H9 (cell line): ENCODE data around the gene BBOF1. TPM values are rescaled to one million over a fixed set of nuclear protein-coding genes. Genes with fewer than 3 reads are reported as not detected.

Experiments
- DNase-seq: peaks from one replicate; pipeline ENCODE4 v3.0.0-alpha.2; 2017
- H2AFZ ChIP-seq: one replicate; pipeline ENCODE4 v1.6.1; 2013; ENCODE audit warnings: mild to moderate bottlenecking, low read length, control low read depth, moderate library complexity
- H2AK5ac ChIP-seq: 2 replicates; pipeline ENCODE4 v1.6.1; 2013; ENCODE audit warnings: low read length, control low read depth, mixed read lengths; ENCODE audit not compliant: insufficient read length
- H2BK120ac ChIP-seq: one replicate; pipeline ENCODE4 v1.6.1; 2013; ENCODE audit warnings: low read depth, mild to moderate bottlenecking, low read length, control low read depth, inconsistent platforms; ENCODE audit not compliant: poor library complexity, severe bottlenecking
- H2BK12ac ChIP-seq: 2 replicates; pipeline ENCODE4 v1.6.1; 2013; ENCODE audit warnings: low read length, control low read depth, mixed read lengths, low read depth; ENCODE audit not compliant: insufficient read length
- H2BK15ac ChIP-seq: 2 replicates; pipeline ENCODE4 v1.6.1; 2013; ENCODE audit warnings: low read depth, low read length, control low read depth
- H2BK20ac ChIP-seq: one replicate; pipeline ENCODE4 v1.6.1; 2013; ENCODE audit warnings: low read depth, mild to moderate bottlenecking, low read length, control low read depth, inconsistent platforms; ENCODE audit not compliant: poor library complexity, severe bottlenecking
- H2BK5ac ChIP-seq: 2 replicates; pipeline ENCODE4 v1.6.1; 2013; ENCODE audit warnings: low read length, control low read depth, mixed read lengths; ENCODE audit not compliant: insufficient read length
- H3K14ac ChIP-seq: 2 replicates; pipeline ENCODE4 v1.6.1; 2013; ENCODE audit warnings: low read length, control low read depth; ENCODE audit not compliant: insufficient read depth
- H3K18ac ChIP-seq: 2 replicates; pipeline ENCODE4 v1.6.1; 2013; ENCODE audit warnings: low read depth, mild to moderate bottlenecking, mixed read lengths, low read length, control low read depth; ENCODE audit not compliant: insufficient read length
- H3K23ac ChIP-seq: 2 replicates; pipeline ENCODE4 v1.6.1; 2013; ENCODE audit warnings: low read length, control low read depth, mixed read lengths, low read depth; ENCODE audit not compliant: insufficient read length
- H3K23me2 ChIP-seq: 2 replicates; pipeline ENCODE4 v1.6.1; 2013; ENCODE audit warnings: low read depth, mild to moderate bottlenecking, mixed read lengths, low read length, control low read depth; ENCODE audit not compliant: insufficient read length, poor library complexity, severe bottlenecking
- H3K27ac ChIP-seq: 2 replicates; pipeline ENCODE4 v1.5.1; 2013; ENCODE audit warnings: low read length, control low read depth, mixed read lengths, low read depth; ENCODE audit not compliant: insufficient read length
- H3K27me3 ChIP-seq: 2 replicates; pipeline ENCODE4 v1.6.1; 2013; ENCODE audit warnings: low read length, control low read depth, inconsistent platforms; ENCODE audit not compliant: insufficient read depth
- H3K4ac ChIP-seq: 2 replicates; pipeline ENCODE4 v1.6.1; 2013; ENCODE audit warnings: low read depth, mild to moderate bottlenecking, control low read depth, inconsistent platforms, low read length, moderate library complexity
- H3K4me1 ChIP-seq: 2 replicates; pipeline ENCODE4 v1.6.1; 2013; ENCODE audit warnings: low read length, control low read depth, inconsistent platforms; ENCODE audit not compliant: insufficient read depth
- H3K4me2 ChIP-seq: 2 replicates; pipeline ENCODE4 v1.6.1; 2013; ENCODE audit warnings: low read length, control low read depth, mixed read lengths; ENCODE audit not compliant: insufficient read length, insufficient read depth
- H3K56ac ChIP-seq: 2 replicates; pipeline ENCODE4 v1.6.1; 2013; ENCODE audit warnings: low read depth, mild to moderate bottlenecking, mixed read lengths, low read length, control low read depth; ENCODE audit not compliant: insufficient read length
- H3K79me1 ChIP-seq: 2 replicates; pipeline ENCODE4 v1.6.1; 2013; ENCODE audit warnings: low read depth, mild to moderate bottlenecking, moderate library complexity, low read length, control low read depth, inconsistent platforms; ENCODE audit not compliant: insufficient read depth, poor library complexity, severe bottlenecking
- H3K79me2 ChIP-seq: 2 replicates; pipeline ENCODE4 v1.6.1; 2013; ENCODE audit warnings: low read length, control low read depth, inconsistent platforms; ENCODE audit not compliant: insufficient read depth
- H3K9ac ChIP-seq: 2 replicates; pipeline ENCODE4 v1.6.1; 2013; ENCODE audit warnings: low read length, control low read depth, mixed read lengths; ENCODE audit not compliant: insufficient read length; ENCODE audit errors: extremely low read depth
- H3K9me3 ChIP-seq: one replicate; pipeline ENCODE4 v1.6.1; 2013; ENCODE audit warnings: low read depth, low read length, inconsistent platforms; ENCODE audit not compliant: control insufficient read depth
- H3T11ph ChIP-seq: one replicate; pipeline ENCODE4 v1.6.1; 2013; ENCODE audit warnings: mild to moderate bottlenecking, low read length, control low read depth, inconsistent platforms
- H4K20me1 ChIP-seq: one replicate; pipeline ENCODE4 v1.6.1; 2013; ENCODE audit not compliant: control insufficient read depth, insufficient read length, insufficient read depth
- H4K5ac ChIP-seq: 2 replicates; pipeline ENCODE4 v1.6.1; 2013; ENCODE audit warnings: low read depth, mild to moderate bottlenecking, mixed read lengths, low read length, control low read depth; ENCODE audit not compliant: insufficient read length
- H4K8ac ChIP-seq: replicated peaks from 2 replicates; pipeline ENCODE4 v1.6.1; 2013; ENCODE audit warnings: low read length, control low read depth, mixed read lengths, low read depth; ENCODE audit not compliant: insufficient read length
- H4K91ac ChIP-seq: 2 replicates; pipeline ENCODE4 v1.6.1; 2013; ENCODE audit warnings: low read depth, mild to moderate bottlenecking, moderate library complexity, mixed read lengths, low read length, control low read depth; ENCODE audit not compliant: insufficient read length
- H3K27ac Mint-ChIP-seq, 3 experiments: 2 replicates in 2 of 3; 3 replicates in 1 of 3; pipeline ENCODE4 v1.8.0; 2020 to 2021; ENCODE audit warnings: mixed read lengths in 3 of 3, mild to moderate bottlenecking in 1 of 3, moderate library complexity in 1 of 3
- H3K27me3 Mint-ChIP-seq: 2 replicates; pipeline ENCODE4 v1.8.0; 2021; ENCODE audit warnings: low read depth, mild to moderate bottlenecking, moderate library complexity, mixed read lengths
- H3K36me3 Mint-ChIP-seq, 3 experiments: 2 replicates in 2 of 3; 3 replicates in 1 of 3; pipeline ENCODE4 v1.8.0; 2020 to 2021; ENCODE audit warnings: low read depth in 3 of 3, mixed read lengths in 3 of 3; ENCODE audit not compliant: insufficient read depth in 1 of 3
- H3K4me1 Mint-ChIP-seq, 2 experiments: 2 replicates each; pipeline ENCODE4 v1.8.0; 2020; ENCODE audit warnings: mixed read lengths in 2 of 2
- H3K4me3 Mint-ChIP-seq, 2 experiments: 2 replicates in 1 of 2; 3 replicates in 1 of 2; pipeline ENCODE4 v1.8.0; 2020 to 2021; ENCODE audit warnings: mild to moderate bottlenecking in 2 of 2, mixed read lengths in 2 of 2, moderate library complexity in 1 of 2
- H3K9me3 Mint-ChIP-seq, 2 experiments: 2 replicates in 1 of 2; 3 replicates in 1 of 2; pipeline ENCODE4 v1.8.0; 2020; ENCODE audit warnings: mild to moderate bottlenecking in 2 of 2, mixed read lengths in 2 of 2, moderate library complexity in 1 of 2
- CTCF ChIP-seq: fragments of 200-600 bp; sonication (generic); conservative IDR thresholded peaks from 3 replicates; pipeline ENCODE4 v1.8.0; 2021; ENCODE audit warnings: antibody characterized with exemption, mild to moderate bottlenecking
- WGBS: extraction: QIAGEN DNeasy Blood & Tissue Kit; methylation state at CpG from one replicate; pipeline ENCODE4 v1.1.7; 2013; ENCODE audit warnings: missing lambda C conversion rate, low lambda C conversion rate, mixed read lengths; ENCODE audit not compliant: insufficient read length; ENCODE audit errors: extremely low coverage; 5-methylcytosine and 5-hydroxymethylcytosine counted together
- total RNA-seq: library from RNA; stranded (reverse); gene quantifications from 2 replicates; pipeline ENCODE4 v1.2.1, GENCODE V29; 2021

BBOF1 gene
- total RNA-seq, 1 experiment from 2014 or later = 0.61 TPM

DNA sequence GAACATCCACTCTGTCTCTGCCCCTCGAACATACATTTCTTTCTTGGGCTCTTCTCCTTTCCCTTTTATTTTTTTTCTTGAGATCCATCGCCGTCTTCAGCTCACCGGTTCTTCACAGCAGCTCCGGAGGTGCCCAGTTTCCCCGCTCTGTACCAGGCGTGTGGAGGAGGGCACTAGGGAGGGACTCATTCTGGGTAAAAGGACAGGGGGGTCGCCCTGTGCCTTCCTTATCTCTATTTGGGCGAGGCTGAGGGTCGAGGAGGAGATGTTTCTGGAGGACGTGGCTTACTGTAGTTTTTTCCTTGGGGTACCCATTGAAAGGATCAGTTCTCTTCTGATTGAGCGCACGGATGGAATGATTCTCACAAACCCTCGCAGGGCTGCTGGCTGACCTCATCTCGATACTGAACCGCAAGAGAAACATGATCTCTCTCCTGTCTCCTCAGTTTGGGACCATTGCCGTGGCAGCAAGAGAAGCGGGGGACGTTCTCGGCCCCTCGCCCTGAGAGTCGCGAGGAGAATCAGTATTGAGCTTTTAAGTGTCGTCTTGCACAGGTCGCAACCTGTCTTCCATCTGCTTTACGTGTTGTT lies 66.0 kb downstream of the BBOF1 start:
- H2AK5ac ChIP-seq = no peak overlapping the region
- H4K8ac ChIP-seq = no peak overlapping the region
- no peak overlapping the region for H3K23ac ChIP-seq
- Mint-ChIP-seq H3K27me3 (no peaks in the 10 kb centered on the region; the same call in 1 of the 2 replicates), H3K4me1 (peaks cover 11 to 15% of the 10 kb centered on the region in 2 experiments), H3K9me3 (no peaks in the 10 kb centered on the region; a peak in 1 of 5 replicates), H3K4me3 (peak overlapping the region; percentile 96 to 98), H3K27ac (peak overlapping the region; percentile 97 to 100 (median 99)), H3K36me3 (no peaks in the 10 kb centered on the region; a peak in 1 of 7 replicates)
- peak overlapping the region; percentile 58 for H2BK5ac ChIP-seq
- H3T11ph ChIP-seq = no peak overlapping the region
- H2BK15ac ChIP-seq = no peak overlapping the region
- no peak overlapping the region for H2BK20ac ChIP-seq
- H3K4me1 ChIP-seq = no peaks in the 10 kb centered on the region
- H2AFZ ChIP-seq = no peak overlapping the region
- peaks cover 4% of the 10 kb centered on the region for H3K79me1 ChIP-seq
- no peaks in the 10 kb centered on the region for H3K9me3 ChIP-seq
- peak overlapping the region; percentile 10 for H3K27ac ChIP-seq
- H3K79me2 ChIP-seq = no peaks in the 10 kb centered on the region; the same call in 1 of the 2 replicates
- H2BK12ac ChIP-seq = peak overlapping the region; percentile 31
- no peaks in the 10 kb centered on the region for H4K20me1 ChIP-seq
- peak overlapping the region; percentile 74 for H3K18ac ChIP-seq
- TF ChIP-seq CTCF = no peak
- H4K91ac ChIP-seq = no peak overlapping the region
- H2BK120ac ChIP-seq = no peak overlapping the region
- H3K4ac ChIP-seq = no peak overlapping the region; the same call in 1 of the 2 replicates
- H3K9ac ChIP-seq = peak overlapping the region; percentile 96
- H3K4me2 ChIP-seq = peak overlapping the region; percentile 67
- peak overlapping the region; percentile 36 for H4K5ac ChIP-seq
- peak overlapping the region; percentile 76 for H3K14ac ChIP-seq
- H3K23me2 ChIP-seq = peaks cover 4% of the 10 kb centered on the region
- H3K56ac ChIP-seq = peak overlapping the region; percentile 2
- DNase-seq = no peak
- no peaks in the 10 kb centered on the region for H3K27me3 ChIP-seq
- no CpG with 5 or more reads among the region's 26 CpGs for WGBS
